Measurements from ENCODE around the gene RPL35.

DNA sequence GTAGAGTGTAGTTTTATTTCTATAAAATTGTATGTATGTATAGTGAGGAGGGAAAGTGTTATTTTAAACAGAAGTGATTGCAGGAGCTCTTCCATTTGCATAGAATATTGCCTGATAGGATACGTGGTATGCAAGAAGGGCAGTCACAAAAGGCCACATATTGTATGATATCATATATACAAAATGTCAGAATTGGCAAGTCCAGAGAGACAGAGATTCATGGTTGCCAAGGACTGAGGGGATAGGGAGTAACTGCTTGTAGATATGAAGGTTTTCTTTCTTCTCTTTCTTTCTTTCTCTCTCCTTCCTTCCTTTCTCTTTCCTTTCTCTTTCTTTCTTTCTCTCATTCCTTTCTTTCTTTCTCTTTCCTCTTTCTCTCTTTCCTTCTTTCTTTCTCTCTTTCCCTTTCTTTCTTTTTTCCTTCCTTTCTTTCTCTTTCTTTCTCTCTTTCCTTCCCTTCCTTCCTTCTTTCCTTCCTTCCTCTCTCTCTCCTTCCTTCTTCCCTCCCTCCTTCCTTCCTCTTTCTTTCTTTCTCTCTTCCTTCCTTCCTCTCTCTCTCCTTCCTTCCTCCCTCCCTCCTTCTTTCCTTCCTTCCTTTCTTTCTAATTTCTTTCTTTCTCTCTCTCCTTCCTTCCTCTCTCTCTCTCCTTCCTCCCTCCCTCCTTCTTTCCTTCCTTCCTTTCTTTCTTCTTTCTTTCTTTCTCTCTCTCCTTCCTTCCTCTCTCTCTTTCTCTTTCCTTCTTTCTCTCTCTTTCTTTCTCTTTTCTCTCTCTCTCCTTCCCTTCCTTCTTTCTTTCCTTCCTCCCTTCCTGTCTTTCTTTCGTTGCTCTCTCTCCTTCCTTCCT is 33.0 kb downstream of the RPL35 start:
- TF ChIP-seq EZH2 (IDR thresholded peaks at IDR 0.05) (no peak), POLR2AphosphoS5 (IDR thresholded peaks at IDR 0.05; ENCODE audit: borderline replicate concordance, low read depth, low read length) (no peak), FOXP2 (optimal IDR thresholded peaks at IDR 0.05; ENCODE audit: control extremely low read depth, extremely low read length, insufficient read depth) (no peak)
